ENCODE measurements around the gene MAN2A1.

DNA sequence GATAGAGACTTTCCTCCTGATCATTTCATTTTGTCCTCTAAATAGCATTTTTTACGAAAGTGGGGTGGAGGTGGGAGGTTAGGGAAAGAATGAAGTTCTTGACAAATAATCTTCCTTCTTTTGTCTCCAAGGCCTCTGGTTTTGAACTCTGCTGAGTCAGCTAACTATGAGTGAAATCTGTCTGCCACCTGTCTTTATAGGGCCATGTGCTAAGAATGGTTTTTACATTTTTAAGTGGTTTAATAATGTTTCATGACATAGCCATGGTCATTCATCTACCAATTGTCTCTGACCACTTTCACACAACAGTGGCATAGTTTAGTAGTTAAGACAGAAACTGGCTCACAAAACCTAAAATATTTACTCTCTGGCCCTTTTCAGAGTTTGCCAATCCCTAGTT is 7.6 kb downstream of the MAN2A1 start:
- TF ChIP-seq, protein P1, sequence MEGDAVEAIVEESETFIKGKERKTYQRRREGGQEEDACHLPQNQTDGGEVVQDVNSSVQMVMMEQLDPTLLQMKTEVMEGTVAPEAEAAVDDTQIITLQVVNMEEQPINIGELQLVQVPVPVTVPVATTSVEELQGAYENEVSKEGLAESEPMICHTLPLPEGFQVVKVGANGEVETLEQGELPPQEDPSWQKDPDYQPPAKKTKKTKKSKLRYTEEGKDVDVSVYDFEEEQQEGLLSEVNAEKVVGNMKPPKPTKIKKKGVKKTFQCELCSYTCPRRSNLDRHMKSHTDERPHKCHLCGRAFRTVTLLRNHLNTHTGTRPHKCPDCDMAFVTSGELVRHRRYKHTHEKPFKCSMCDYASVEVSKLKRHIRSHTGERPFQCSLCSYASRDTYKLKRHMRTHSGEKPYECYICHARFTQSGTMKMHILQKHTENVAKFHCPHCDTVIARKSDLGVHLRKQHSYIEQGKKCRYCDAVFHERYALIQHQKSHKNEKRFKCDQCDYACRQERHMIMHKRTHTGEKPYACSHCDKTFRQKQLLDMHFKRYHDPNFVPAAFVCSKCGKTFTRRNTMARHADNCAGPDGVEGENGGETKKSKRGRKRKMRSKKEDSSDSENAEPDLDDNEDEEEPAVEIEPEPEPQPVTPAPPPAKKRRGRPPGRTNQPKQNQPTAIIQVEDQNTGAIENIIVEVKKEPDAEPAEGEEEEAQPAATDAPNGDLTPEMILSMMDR (IDR thresholded peaks at IDR 0.05; ENCODE audit: low read length), result no peak
- no peak for TF ChIP-seq EZH2 (optimal IDR thresholded peaks at IDR 0.05; ENCODE audit: low read depth, low read length)

Measured in MM.1S (cell line).